DND-41 (cell line): Measurements from ENCODE around the gene RPL7A.
"Not testable (repeated sequence)": the region's sequence is repeated elsewhere in the genome, so short reads cannot be mapped to it uniquely, and the experiment has no call there.

Experiments used
- ATAC-seq: fragments of 200-7000 bp; cut with Tn5 transposase; 3 replicates; pipeline ENCODE4 v1.9.1; 2021; ENCODE audit warnings: low read depth; ENCODE audit not compliant: insufficient read depth
- DNase-seq: peaks from one replicate; pipeline ENCODE4 v3.0.0-alpha.2; 2020
- H2AFZ ChIP-seq: 2 replicates; pipeline ENCODE4 v1.6.0; 2012; ENCODE audit warnings: low read depth, low read length
- H3K27ac ChIP-seq: 2 replicates; pipeline ENCODE4 v1.5.1; 2012; ENCODE audit warnings: low read length, inconsistent platforms
- H3K27me3 ChIP-seq: fragments of 200-600 bp; sonication (generic); 2 replicates; pipeline ENCODE4 v1.6.0; 2012; ENCODE audit warnings: low read length, mild to moderate bottlenecking, inconsistent platforms; ENCODE audit not compliant: insufficient read depth, poor library complexity
- H3K36me3 ChIP-seq: 2 replicates; pipeline ENCODE4 v1.5.1; 2012; ENCODE audit warnings: low read length, inconsistent platforms; ENCODE audit not compliant: insufficient read depth
- H3K4me1 ChIP-seq: 2 replicates; pipeline ENCODE4 v1.5.1; 2012; ENCODE audit warnings: mild to moderate bottlenecking, low read length; ENCODE audit not compliant: insufficient read depth
- H3K4me2 ChIP-seq: 2 replicates; pipeline ENCODE4 v1.6.0; 2012; ENCODE audit warnings: mild to moderate bottlenecking, moderate library complexity, low read length, inconsistent platforms; ENCODE audit not compliant: insufficient read depth
- H3K4me3 ChIP-seq, 2 experiments: fragments of 200-600 bp in 1 of 2; shearing (Covaris generic) in 1 of 2; 2 replicates each; pipeline ENCODE4 v1.5.1; 2012 to 2016; ENCODE audit warnings: inconsistent platforms in 2 of 2, low read length in 2 of 2, mild to moderate bottlenecking in 2 of 2, low read depth in 1 of 2, moderate library complexity in 1 of 2
- H3K79me2 ChIP-seq: 2 replicates; pipeline ENCODE4 v1.6.0; 2012; ENCODE audit warnings: low read length, inconsistent platforms; ENCODE audit not compliant: insufficient read depth
- H3K9ac ChIP-seq: 2 replicates; pipeline ENCODE4 v1.6.0; 2012; ENCODE audit warnings: low read depth, mild to moderate bottlenecking, inconsistent platforms, low read length, moderate library complexity
- H3K9me3 ChIP-seq: 2 replicates; pipeline ENCODE4 v1.5.1; 2012; ENCODE audit warnings: low read length, moderate library complexity, mild to moderate bottlenecking, inconsistent platforms; ENCODE audit not compliant: insufficient read depth, severe bottlenecking
- H4K20me1 ChIP-seq: 2 replicates; pipeline ENCODE4 v1.6.0; 2012; ENCODE audit warnings: low read length; ENCODE audit not compliant: insufficient read depth
- CTCF ChIP-seq: IDR thresholded peaks from 2 replicates; pipeline ENCODE4 v1.5.1; 2012; ENCODE audit warnings: borderline replicate concordance, low read length, moderate library complexity, mild to moderate bottlenecking; ENCODE audit not compliant: poor library complexity, severe bottlenecking; ENCODE audit errors: extremely low read depth
- EZH2 ChIP-seq: IDR thresholded peaks from 3 replicates; pipeline ENCODE4 v1.6.1; 2012; ENCODE audit warnings: borderline replicate concordance, low read depth, mild to moderate bottlenecking, moderate library complexity, low read length, inconsistent platforms; ENCODE audit not compliant: severe bottlenecking

RPL7A gene

GRCh38 chr9:133332381-133332730 is 15.7 kb upstream of the RPL7A start:
- TF ChIP-seq CTCF, result no peak
- no peak for TF ChIP-seq EZH2
- Histone ChIP-seq H3K36me3 (peaks cover 47% of the 10 kb centered on the region), H3K4me3 (no peak overlapping the region), H3K79me2 (peaks cover 33% of the 10 kb centered on the region), H2AFZ (no peak overlapping the region), H4K20me1 (peaks cover 41% of the 10 kb centered on the region), H3K4me2 (no peak overlapping the region), H3K4me1 (peaks cover 30% of the 10 kb centered on the region), H3K27me3 (no peaks in the 10 kb centered on the region), H3K27ac (no peak overlapping the region), H3K9me3 (no peaks in the 10 kb centered on the region), H3K9ac (no peak overlapping the region)
- no peak for DNase-seq
- no peak for ATAC-seq

- Histone ChIP-seq H2AFZ (no peak overlapping the region), H3K27ac (no peak overlapping the region), H3K79me2 (peaks cover 33% of the 10 kb centered on the region), H3K9me3 (no peaks in the 10 kb centered on the region), H3K4me2 (peak overlapping the region; percentile 8; the same call in 1 of the 2 replicates), H4K20me1 (peaks cover 41% of the 10 kb centered on the region), H3K27me3 (no peaks in the 10 kb centered on the region), H3K36me3 (peaks cover 47% of the 10 kb centered on the region), H3K9ac (no peak overlapping the region), H3K4me3 (no peak overlapping the region), H3K4me1 (peaks cover 30% of the 10 kb centered on the region)
- DNase-seq (no peak), ATAC-seq (no peak)
- TF ChIP-seq EZH2 (no peak), CTCF (no peak)
Observed at GRCh38 chr9:133333011-133333410, 15.0 kb upstream of the RPL7A start.

GRCh38 chr9:133333566-133333965 is 14.5 kb upstream of the RPL7A start:
- no peak overlapping the region for H3K9ac ChIP-seq
- H3K4me1 ChIP-seq, result peaks cover 30% of the 10 kb centered on the region
- H2AFZ ChIP-seq, result no peak overlapping the region
- ATAC-seq, result no peak
- TF ChIP-seq EZH2 (no peak), CTCF (no peak)
- H3K9me3 ChIP-seq, result no peaks in the 10 kb centered on the region
- peaks cover 47% of the 10 kb centered on the region for H3K36me3 ChIP-seq
- H4K20me1 ChIP-seq, result peaks cover 41% of the 10 kb centered on the region
- peak overlapping the region; percentile 95; the same call in 1 of the 2 replicates for H3K4me2 ChIP-seq
- H3K79me2 ChIP-seq, result peaks cover 33% of the 10 kb centered on the region
- DNase-seq, result no peak
- H3K27me3 ChIP-seq, result no peaks in the 10 kb centered on the region
- H3K27ac ChIP-seq, result no peak overlapping the region
- H3K4me3 ChIP-seq, result no peak overlapping the region

GRCh38 chr9:133334161-133334560 is 13.9 kb upstream of the RPL7A start:
- peak overlapping the region; percentile 79; the same call in 1 of the 2 replicates for H3K9ac ChIP-seq
- H3K36me3 ChIP-seq, result peaks cover 47% of the 10 kb centered on the region
- H2AFZ ChIP-seq, result no peak overlapping the region
- peaks cover 41% of the 10 kb centered on the region for H4K20me1 ChIP-seq
- ATAC-seq (no peak), DNase-seq (no peak)
- TF ChIP-seq CTCF, result no peak
- TF ChIP-seq EZH2, result no peak
- H3K4me2 ChIP-seq, result peak overlapping the region; percentile 95
- peaks cover 33% of the 10 kb centered on the region for H3K79me2 ChIP-seq
- no peaks in the 10 kb centered on the region for H3K9me3 ChIP-seq
- H3K4me3 ChIP-seq, result peak overlapping the region in 1 of 2 experiments; percentile 88; a peak in 2 of 4 replicates
- H3K27me3 ChIP-seq, result no peaks in the 10 kb centered on the region
- peaks cover 30% of the 10 kb centered on the region for H3K4me1 ChIP-seq
- no peak overlapping the region for H3K27ac ChIP-seq

GRCh38 chr9:133334888-133335287 is 13.1 kb upstream of the RPL7A start:
- peaks cover 41% of the 10 kb centered on the region for H4K20me1 ChIP-seq
- peaks cover 52% of the 10 kb centered on the region for H3K36me3 ChIP-seq
- peaks cover 33% of the 10 kb centered on the region for H3K79me2 ChIP-seq
- peak overlapping the region; percentile 95 for H3K4me2 ChIP-seq
- H3K4me1 ChIP-seq, result peaks cover 30% of the 10 kb centered on the region
- not testable (repeated sequence) for H2AFZ ChIP-seq, H3K9me3 ChIP-seq, H3K27ac ChIP-seq, H3K27me3 ChIP-seq, ATAC-seq, DNase-seq
- peak overlapping the region; percentile 79 for H3K9ac ChIP-seq
- peak overlapping the region; percentile 74 to 88; a peak in 3 of 4 replicates for H3K4me3 ChIP-seq
